HG02970 (cell line): ENCODE data around the gene NPY4R2.
"Not testable (repeated sequence)": the region's sequence is repeated elsewhere in the genome, so short reads cannot be mapped to it uniquely, and the experiment has no call there.

Experiments used
- ATAC-seq: cut with Tn5 transposase; IDR thresholded peaks from one replicate; pipeline ENCODE4 v1.9.1; 2021; ENCODE audit warnings: mild to moderate bottlenecking, moderate library complexity, moderate number of reproducible peaks; ENCODE audit not compliant: unreplicated experiment, low FRiP score

The NPY4R2 gene, protein sequence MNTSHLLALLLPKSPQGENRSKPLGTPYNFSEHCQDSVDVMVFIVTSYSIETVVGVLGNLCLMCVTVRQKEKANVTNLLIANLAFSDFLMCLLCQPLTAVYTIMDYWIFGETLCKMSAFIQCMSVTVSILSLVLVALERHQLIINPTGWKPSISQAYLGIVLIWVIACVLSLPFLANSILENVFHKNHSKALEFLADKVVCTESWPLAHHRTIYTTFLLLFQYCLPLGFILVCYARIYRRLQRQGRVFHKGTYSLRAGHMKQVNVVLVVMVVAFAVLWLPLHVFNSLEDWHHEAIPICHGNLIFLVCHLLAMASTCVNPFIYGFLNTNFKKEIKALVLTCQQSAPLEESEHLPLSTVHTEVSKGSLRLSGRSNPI

DNA sequence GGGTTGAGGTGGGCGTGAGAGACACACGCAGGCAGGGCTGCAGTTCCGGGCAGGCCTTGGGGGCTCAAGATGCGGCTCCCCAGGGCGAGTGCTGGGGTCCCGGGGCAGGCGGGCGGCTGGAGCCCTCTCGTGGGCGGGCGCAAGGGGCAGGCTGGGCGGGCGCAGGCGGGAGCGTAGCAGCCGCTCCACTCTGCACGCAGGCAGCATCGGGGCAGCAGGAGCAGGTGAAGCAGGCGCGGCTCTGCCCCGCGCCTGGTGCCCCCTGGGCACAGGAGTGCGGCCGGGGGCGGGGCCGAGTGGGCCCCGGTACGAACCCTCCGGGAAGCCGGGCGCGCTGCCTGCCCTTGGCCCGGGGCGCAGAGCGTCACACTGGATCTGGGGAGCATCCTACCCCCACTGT, at the start of gene NPY4R2:
TSS of gene NPY4R2 (plus strand) at position 188 of the 400 bp plus-strand sequence. CDS start 3,326 bp downstream, outside the sequence.
- not testable (repeated sequence) for ATAC-seq

DNA sequence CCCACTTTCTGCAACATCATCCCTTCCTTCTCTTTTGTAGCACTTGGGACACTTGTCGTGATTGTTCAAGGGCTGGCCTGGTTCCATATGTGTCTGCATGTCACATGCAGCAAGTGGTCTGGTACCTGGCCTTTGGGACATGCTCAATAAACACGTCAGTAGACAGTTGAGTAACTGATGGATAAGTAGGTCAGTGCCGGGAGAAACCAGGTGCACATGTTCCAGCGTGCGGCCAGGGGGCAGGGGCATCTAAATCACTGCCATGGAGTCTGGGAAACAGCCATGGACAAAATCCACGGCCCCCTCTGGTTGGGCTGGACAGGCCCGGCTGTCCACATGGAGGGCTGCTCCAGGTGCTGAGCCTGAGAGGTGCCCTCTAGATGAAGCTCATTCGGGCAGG, 47.6 kb upstream of the NPY4R2 start:
- ATAC-seq = not testable (repeated sequence)

DNA sequence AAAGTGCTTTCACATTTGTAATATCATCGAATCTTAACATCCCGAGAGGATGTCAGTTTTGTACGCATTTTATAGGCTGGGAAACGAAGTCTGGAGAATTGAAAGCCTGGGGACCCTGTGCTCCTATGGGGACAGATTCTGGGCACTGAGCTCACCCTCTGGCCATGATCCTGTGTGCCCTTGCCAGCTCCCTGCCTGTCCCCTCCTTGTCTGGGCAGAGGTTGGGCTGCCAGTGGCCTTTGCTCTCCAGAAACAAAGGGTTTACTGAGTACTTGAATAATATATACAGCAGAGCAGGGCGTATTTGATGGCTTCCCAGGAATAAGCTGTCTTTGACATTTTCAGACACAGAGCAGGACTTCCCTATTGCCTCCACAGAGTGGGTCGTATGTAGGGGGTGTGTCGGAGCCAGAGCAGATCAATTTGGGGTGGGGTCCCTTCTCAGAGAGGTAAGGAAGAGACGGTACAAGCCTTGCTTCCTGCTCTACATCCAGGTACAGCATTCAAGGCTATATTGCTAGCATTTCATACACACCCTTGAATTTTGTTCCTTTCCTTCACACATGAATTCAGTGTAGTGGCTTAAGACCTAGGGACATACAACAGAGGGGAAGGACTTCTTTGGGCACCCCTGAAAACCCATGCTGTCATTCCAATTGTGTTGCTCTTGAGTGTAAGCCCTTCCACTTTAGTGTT, 46.8 kb upstream of the NPY4R2 start:
- ATAC-seq = not testable (repeated sequence)

DNA sequence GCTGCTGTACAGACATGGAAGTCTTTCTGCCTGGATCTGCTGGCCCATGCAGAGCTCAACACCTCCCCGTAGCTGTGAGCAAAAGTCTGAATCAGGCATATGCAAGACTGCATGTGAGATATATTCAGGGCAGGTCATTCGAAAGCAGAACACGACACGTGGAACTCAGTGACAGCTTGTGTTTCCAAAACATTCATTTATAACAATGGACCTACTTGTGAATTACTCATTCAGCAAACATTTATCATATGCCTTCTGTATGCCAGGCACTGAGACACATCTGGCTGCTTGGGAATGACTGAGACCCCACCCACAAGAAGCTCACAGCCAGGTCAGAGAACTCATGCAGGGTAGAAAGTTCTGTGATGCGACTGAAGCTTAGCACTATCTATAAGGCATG, 46.2 kb upstream of the NPY4R2 start:
- not testable (repeated sequence) for ATAC-seq

DNA sequence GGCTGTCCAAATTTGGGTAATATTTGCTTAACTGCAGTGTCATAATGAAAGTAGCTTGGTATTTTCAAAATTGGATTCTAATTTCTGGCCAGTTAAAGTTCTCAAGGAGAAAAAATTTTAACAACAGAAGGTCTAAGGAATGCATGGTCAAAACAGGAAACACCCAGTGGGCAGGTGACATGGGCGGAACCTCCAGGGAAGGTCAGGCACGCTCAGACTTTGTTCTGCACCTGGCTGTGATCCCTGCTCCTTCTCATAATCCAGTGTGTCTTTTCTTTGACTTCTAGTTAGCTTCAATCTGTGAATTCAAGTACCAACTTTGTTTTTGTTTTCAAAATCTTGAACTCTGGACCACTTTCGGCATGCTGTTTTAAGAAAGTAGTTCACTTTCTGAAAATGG, 34.2 kb upstream of the NPY4R2 start:
- ATAC-seq = not testable (repeated sequence)

DNA sequence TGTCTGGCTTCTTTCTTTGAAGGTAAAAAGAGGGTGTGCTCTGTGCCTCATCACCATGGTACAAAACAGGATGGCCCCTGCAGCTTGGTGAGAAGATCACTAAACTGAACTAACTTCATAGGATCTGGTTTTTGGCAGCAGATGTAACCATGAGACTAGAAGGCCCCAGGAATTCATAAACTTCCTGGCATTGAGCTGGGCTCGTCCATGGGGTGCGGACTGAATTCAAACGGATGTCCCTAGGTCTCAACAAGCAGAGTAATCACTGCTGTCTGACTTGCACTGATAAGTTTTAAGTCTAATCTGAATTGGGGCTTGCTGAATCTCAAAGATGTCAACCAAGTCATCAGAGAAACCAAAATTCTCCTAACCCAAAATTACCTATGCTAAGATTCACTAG, 33.5 kb upstream of the NPY4R2 start:
- ATAC-seq = not testable (repeated sequence)

DNA sequence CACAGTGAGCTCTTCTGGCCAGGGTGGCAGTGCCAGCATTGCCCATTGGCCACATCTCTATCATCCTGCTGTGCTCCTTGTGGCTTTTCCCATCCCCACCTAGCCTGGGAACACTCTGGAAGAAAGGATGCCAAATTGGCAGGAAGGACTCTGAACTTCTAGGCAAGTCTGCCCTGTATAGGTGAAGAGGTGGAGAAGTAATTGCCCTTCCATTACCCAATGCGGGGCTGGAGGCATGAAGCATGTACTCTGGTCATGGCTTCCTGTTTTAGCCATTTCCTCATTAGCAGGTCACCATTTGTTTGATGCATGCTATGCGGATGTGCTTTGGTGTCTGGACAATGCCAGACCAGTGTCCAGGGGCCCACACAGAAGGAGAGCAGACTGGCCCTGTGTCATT, 32.1 kb upstream of the NPY4R2 start:
- ATAC-seq = not testable (repeated sequence)

DNA sequence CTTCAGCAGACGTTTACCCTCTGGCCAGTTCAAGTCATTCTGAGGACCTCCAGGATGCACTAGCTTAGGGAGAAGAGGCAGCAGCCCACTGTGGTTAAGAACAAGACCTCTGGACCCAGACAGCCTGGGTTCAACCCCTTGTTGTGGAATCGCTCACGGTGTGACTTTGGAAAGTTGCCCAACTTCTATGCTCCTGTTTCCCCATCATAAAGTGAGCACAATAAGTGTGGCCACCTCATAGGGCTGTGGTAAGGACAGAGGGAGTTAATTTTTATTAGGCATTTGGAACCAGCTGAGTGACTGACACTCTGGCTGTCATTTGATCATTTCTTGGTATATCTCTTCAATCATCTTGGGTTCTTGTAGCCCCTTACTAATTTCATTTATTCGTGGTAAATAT, 31.6 kb upstream of the NPY4R2 start:
- not testable (repeated sequence) for ATAC-seq

DNA sequence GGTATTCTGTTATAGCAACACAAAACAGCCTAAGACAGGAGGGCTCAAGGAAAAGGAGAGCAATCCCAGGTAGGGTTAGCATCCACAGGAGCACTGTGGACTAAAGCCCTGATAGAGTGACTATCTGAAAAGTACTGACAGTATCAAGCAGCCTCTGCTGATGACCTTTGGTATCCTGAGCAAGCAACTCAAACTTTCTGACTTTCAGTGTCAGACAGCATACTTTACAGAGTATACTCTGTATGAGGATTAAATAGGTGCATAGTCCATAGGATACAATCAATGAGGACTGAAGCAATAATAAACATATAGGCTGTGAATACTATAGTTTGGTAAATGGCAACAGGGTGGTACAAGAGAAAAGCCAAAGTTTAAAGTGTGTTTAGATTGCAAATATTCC, 27.7 kb upstream of the NPY4R2 start:
- not testable (repeated sequence) for ATAC-seq

DNA sequence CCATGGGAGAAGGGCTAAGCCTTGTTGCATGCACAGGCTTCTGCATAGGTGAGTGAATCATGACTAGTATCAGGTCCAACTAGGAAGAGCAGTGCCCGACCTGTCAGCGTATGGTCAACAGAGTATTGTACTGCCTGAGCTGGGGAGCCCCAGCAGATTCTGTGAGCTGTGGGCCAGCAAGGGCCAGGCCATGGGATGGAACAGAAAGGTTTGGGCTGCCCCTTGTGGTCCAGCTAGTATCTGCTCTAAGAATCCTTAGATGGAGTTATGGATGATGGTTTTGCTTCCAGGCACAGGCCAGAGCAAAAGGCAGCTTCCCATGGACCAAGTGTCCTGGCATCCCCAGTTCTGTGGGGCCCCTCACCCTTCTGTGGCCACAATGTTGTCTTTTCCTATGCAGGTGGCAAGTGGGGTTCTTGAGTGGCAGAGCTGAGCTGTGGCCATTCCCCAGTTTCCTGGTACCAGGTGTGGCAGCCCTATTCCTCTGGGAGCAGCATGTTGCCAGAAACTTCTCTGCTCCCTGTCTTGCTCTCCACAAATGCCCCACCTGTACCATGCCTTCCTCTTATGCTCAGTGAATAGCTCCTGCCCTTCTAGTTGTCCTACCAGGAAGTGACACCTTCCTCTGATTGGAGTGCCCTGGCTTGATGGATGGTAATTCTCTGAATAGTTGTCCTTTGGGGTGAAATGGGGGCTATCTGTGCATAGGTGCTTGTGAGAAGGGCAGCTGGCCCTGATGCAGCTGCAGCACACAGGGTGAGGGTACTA, 25.8 kb upstream of the NPY4R2 start:
- ATAC-seq = not testable (repeated sequence)

DNA sequence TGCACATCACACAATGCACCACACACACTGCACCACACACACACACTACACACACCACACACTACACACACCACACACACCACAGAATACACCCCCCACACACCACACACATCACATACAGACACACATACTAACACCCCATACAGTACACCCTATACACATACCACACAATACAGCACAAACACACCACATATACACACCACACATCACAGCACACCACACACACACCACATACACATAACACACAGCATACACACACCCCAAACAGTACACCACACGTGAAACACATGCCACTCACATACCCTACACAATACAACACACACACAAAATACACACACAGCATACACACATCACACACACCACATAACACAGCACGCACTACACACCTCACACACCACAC, 23.9 kb upstream of the NPY4R2 start:
- ATAC-seq = not testable (repeated sequence)

DNA sequence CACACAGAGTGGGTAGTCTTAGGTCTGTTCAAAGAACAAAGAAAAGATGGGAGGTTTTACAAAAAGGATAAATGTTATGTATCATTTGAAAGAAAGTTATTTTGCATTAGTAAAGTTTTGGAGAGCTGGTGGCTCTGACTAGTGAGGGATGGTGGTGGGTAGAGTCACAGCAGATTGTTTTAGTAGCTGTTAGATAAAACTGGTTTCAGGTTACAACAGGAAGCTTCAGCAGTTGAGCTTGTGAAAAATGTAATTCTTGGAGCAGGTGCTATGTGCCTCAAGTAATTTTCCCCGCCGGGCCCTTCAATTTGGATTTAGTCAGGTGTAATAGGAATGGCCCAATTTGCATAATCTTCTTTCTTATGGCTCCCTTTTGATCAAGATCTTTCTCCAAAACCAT, 20.6 kb upstream of the NPY4R2 start:
- not testable (repeated sequence) for ATAC-seq

DNA sequence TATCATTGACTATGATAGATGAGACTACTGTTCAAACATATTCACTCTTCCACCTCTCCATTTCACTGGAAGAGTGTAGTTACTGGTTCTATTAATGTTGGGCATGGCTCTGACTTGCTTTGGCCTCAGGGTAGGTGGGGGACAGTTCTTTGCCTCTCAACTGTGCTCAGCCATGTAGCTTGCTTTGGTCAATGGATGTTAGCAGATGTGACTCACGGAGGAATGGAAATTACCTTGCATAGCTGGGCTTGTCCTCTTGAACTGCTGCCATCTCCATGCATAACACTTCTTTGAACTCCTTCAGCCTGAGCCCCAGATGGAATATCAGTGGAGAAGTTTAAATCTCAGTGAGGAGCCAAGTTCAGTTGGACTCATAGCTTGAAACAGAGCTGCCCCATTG, 9.1 kb upstream of the NPY4R2 start:
- ATAC-seq = not testable (repeated sequence)

DNA sequence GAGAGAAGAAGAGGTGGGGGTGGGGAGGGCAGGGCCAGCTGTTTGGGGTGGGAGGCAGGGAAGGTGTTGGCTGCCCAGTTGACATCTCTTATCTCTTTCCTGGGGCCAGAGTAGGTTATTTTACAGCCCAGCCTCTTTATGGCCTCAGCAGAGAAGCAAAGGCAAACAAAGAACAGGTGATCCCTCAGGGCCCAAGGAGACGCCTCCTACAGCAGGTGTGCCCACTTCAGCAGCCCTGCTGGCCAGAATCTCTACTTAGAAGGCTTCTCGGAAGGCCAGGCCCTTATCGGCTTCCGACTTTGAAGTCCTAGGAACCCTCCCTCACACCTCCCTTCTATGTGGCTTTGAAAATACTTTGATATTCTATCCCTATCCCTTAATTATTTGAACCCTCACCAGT, 8.0 kb upstream of the NPY4R2 start:
- ATAC-seq = not testable (repeated sequence)

DNA sequence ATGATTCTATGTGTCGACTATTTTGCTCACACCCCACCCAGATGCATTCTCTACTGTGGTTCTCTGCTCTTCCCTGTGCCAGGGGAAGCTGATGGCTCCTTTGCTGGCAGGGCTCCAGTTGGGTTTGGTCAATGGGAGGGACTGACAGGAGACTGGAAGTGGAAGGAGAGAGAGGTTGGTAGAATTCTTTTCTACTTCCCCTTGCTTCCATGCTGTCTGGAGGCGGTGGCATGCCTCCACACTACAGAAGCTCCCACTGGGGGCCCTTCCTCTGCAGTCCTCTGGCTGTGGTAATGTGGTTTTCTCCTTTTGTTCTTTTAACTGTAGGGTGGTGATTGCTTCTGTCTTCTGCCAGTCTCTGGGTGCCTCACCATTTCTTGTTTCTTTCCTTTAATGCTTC, 4.4 kb upstream of the NPY4R2 start:
- ATAC-seq = not testable (repeated sequence)

DNA sequence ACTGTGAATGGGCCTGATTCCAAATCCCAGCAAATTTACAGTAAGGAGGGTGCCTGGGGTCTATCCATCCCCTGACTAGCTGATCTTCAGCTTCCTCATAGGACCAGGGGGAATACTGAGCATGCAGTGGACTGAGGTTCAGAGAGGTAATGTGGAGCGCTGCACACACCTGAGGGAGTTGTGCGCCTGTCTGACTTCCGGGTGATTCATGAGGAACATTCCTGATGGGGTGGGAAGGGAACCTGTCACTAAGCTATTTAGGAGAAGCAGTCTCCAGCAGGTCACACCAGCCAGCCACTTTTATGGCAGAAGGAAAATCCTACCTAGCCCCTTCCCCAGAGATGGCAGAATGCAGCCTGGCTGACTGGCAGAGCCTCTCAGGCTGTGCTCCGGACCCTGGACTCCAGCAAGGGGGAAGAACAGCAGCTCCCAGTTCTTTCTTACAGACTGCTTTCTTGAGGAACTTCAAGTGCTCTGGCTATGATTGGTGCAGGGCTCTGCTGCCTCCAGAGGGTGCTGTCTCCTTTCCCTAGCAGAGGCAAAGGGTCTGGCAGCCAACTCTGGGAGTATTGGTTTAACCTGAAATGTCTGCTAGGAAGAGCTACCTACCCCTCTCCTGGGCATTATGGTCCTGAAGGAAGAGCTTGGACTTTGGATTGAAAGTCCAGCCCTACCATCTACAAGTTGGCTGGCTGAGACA, 2.5 kb upstream of the NPY4R2 start:
- ATAC-seq = not testable (repeated sequence)

DNA sequence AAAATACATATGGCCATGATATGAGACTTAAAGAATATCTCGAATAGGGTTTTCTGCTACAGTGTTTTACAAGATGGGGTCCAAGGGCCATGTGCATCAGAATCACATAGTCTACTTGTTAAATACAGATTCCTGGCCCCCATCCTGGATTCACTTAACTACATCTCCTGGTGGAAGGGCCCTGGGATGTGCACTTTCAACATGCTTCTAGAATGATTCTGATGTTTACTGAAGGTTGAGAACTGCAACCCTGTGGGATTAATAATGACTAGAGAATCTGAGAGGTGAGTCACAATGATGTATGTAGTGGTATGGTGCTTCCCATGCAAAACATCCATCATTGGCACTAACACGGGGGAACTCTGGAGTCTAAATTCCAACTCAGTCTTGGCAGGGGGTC, 2.1 kb downstream of the NPY4R2 start:
- not testable (repeated sequence) for ATAC-seq

DNA sequence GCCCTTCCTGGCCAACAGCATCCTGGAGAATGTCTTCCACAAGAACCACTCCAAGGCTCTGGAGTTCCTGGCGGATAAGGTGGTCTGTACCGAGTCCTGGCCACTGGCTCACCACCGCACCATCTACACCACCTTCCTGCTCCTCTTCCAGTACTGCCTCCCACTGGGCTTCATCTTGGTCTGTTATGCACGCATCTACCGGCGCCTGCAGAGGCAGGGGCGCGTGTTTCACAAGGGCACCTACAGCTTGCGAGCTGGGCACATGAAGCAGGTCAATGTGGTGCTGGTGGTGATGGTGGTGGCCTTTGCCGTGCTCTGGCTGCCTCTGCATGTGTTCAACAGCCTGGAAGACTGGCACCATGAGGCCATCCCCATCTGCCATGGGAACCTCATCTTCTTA, 4.0 kb downstream of the NPY4R2 start:
- not testable (repeated sequence) for ATAC-seq

DNA sequence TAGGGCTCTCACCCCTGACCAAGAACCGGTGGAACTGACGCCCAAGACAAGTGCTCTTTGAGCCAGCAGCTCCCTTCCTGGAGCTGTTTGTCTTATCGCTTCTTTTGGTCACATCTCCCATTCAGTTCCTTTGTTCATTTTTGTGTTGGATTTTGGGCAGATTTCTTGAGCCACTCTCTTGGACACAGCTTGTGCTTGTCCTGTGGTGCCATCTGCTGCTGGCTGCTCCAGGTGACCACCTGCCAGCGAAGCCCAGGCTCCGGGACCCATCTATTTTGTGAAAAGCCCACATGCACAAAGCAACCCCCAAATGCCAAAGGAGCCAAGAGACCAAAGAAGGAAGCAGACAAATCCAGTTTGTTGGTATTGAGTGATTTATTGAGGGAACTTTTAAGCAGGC, 6.2 kb downstream of the NPY4R2 start:
- ATAC-seq = not testable (repeated sequence)

DNA sequence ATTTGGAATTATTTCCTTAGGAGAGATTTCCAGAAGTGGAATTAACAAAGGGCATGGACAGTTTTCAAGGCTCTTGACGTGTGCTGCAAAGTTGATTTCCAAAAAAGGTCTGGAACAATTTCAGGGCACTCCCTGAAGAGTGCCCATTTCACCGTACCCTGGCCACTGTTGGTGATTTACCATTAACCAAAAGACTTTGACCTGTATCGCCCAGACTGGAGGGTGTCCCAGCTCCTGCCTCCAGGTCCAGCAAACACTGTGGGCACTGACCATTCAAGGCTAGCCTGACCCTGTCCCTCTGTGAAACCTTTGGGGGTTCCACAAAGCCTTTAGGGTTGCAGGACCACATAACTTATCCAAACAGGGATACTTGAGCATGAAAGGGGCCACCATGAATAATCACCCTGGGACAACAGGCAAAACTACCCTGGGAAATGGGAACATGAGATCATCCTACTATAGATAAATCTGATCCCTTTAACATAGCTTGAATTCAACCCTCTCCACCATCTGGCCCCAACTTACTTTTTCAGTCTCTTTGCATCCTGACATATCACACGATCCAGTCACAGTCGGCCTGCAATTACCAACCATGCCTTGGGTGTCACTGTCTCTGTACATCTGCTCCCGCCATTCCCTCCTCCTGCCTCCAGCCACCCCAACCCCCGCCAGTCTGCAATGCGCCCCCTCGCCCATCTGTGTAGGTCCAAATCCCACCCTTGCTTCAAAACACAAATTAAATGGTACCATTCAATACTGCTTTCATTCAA, 8.9 kb downstream of the NPY4R2 start:
- ATAC-seq = not testable (repeated sequence)
